H1 (cell line): ENCODE measurements around the gene FBP1.

Experiments
- EP300 ChIP-seq, 2 experiments: IDR thresholded peaks; 1 replicate in 1 of 2; 2 replicates in 1 of 2; pipeline ENCODE4 v1.6.1; 2011 to 2012; ENCODE audit warnings: low read depth in 2 of 2, low read length in 2 of 2, mild to moderate bottlenecking in 2 of 2, borderline replicate concordance in 1 of 2, inconsistent platforms in 1 of 2, moderate library complexity in 1 of 2
- MAFK ChIP-seq: IDR thresholded peaks from 2 replicates; pipeline ENCODE4 v1.6.1; 2012; ENCODE audit warnings: low read depth, mild to moderate bottlenecking, improper control_type of control experiment, low read length
- POLR2AphosphoS5 ChIP-seq: IDR thresholded peaks from 2 replicates; pipeline ENCODE4 v1.6.1; 2011; ENCODE audit warnings: low read depth, low read length
- RAD21 ChIP-seq, 2 experiments: IDR thresholded peaks in 1 of 2; conservative IDR thresholded peaks in 1 of 2; 2 replicates each; pipeline ENCODE4 v1.6.1; 2011; ENCODE audit warnings: low read depth in 2 of 2, low read length in 2 of 2, improper control_type of control experiment in 1 of 2, inconsistent platforms in 1 of 2, mild to moderate bottlenecking in 1 of 2, moderate library complexity in 1 of 2

DNA sequence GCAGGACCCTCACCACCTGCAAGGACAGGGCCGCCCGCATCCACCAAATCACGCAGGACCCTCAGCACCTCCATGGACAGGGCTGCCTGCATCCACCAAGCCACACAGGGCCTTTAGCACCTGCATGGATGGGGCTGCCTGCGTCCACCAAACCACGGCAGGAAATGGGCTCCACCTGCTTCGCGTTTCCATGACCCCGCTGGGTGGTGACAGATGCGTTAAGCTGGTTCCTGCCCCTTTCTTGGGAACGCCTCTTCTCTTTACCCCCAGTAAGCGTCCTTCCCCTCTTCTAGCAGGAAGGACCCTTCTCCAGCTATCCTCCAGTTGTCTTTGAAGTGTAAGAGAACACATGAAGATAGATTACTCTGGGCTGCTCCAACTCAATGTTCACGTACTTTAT lies 13.5 kb downstream of the FBP1 start:
- TF ChIP-seq RAD21 (IDR thresholded peaks at IDR 0.05 in 1 of 2, conservative IDR thresholded peaks at IDR 0.05 in 1 of 2; ENCODE audit: low read depth in 2 of 2, low read length in 2 of 2) = no peak
- TF ChIP-seq MAFK = no peak
- no peak for TF ChIP-seq EP300 (IDR thresholded peaks at IDR 0.05; ENCODE audit: borderline replicate concordance in 1 of 2, low read depth in 2 of 2, low read length in 2 of 2)
- TF ChIP-seq POLR2AphosphoS5 = no peak
